Amygdala (tissue), 56 donors: ENCODE results near the gene WDR1.

ENCODE experiments used
- DNase-seq, 56 donors: peaks; one replicate each; lab custom pipeline; 2025; lab: John Stamatoyannopoulos, UW

WDR1 gene

GRCh38 chr4:10077076-10077475, 39.5 kb downstream of the WDR1 start:
- no peak for DNase-seq

GRCh38 chr4:10075953-10076391, 40.6 kb downstream of the WDR1 start:
- peak in 1 of 56 donors; percentile 68 for DNase-seq

GRCh38 chr4:10075158-10075863, 41.3 kb downstream of the WDR1 start:
- DNase-seq, result no peak

- peak in 9 of 56 donors; percentile 26 to 45 (median 31) for DNase-seq
Observed at GRCh38 chr4:10074767-10075105, 41.9 kb downstream of the WDR1 start.

GRCh38 chr4:10074076-10074766, 42.4 kb downstream of the WDR1 start:
- DNase-seq, result no peak

GRCh38 chr4:10072420-10073017, 44.1 kb downstream of the WDR1 start:
- no peak for DNase-seq

GRCh38 chr4:10069075-10069642, 47.4 kb downstream of the WDR1 start:
- DNase-seq, result no peak

- DNase-seq, result no peak
Observed at GRCh38 chr4:10066670-10067651, 49.6 kb downstream of the WDR1 start.

GRCh38 chr4:10066206-10066605, 50.4 kb downstream of the WDR1 start:
- no peak for DNase-seq

GRCh38 chr4:10063544-10064300, 52.9 kb downstream of the WDR1 start:
- peak in 54 of 56 donors; percentile 12 to 89 (median 71) for DNase-seq

GRCh38 chr4:10061650-10062415, 54.8 kb downstream of the WDR1 start:
- DNase-seq, result no peak

GRCh38 chr4:10058371-10058770, 58.2 kb downstream of the WDR1 start:
- DNase-seq, result no peak

GRCh38 chr4:10057023-10057395, 59.6 kb downstream of the WDR1 start:
- no peak for DNase-seq

- no peak for DNase-seq
Observed at GRCh38 chr4:10056334-10057022, 60.1 kb downstream of the WDR1 start.

- DNase-seq, result no peak
Observed at GRCh38 chr4:10055871-10056270, 60.7 kb downstream of the WDR1 start.

GRCh38 chr4:10054571-10055041, 62.0 kb downstream of the WDR1 start:
- DNase-seq, result no peak

- DNase-seq, result no peak
Observed at GRCh38 chr4:10053635-10054453, 62.8 kb downstream of the WDR1 start.
